Glomerular endothelial cell (primary cell): ENCODE measurements around the gene ADGRL3. TPM values are rescaled to one million over a fixed set of nuclear protein-coding genes. Genes with fewer than 3 reads are reported as not detected.

Experiments
- DNase-seq: peaks from one replicate; pipeline ENCODE4 v3.0.0-alpha.2; 2011; ENCODE audit warnings: low read depth, low spot score; ENCODE audit errors: extremely low read depth
- total RNA-seq: library from RNA; depleted of rRNA; stranded (reverse); fragments of >200 nt; gene quantifications from 2 replicates; pipeline ENCODE4 v1.2.3, GENCODE V29; 2015

ADGRL3 gene
- total RNA-seq, 1 donor from 2014 or later, result 1.1 TPM

- DNase-seq, result no peak
Measured at GRCh38 chr4:61531188-61531587, 331.1 kb downstream of the ADGRL3 start.

GRCh38 chr4:61532336-61533000 lies 332.3 kb downstream of the ADGRL3 start:
- DNase-seq, result no peak

DNA sequence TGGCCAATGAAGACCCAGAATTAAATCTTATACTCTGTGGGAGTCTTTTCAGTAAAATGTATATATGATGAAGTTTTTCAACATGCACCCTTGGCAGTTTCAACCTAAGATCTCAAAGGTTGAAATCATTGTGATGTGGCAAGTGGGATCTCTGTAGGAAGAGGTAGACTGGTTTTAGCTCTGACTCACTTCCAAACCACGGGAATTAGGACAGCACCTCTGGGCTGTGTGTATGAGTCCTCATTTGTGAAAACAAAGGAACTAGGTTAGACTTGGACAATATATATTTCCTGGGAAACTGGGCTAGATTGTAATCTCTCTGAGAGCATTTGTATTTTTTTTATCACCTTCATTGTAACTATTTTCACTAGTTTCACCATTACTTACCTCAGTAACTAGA lies 333.0 kb downstream of the ADGRL3 start:
- no peak for DNase-seq

DNA sequence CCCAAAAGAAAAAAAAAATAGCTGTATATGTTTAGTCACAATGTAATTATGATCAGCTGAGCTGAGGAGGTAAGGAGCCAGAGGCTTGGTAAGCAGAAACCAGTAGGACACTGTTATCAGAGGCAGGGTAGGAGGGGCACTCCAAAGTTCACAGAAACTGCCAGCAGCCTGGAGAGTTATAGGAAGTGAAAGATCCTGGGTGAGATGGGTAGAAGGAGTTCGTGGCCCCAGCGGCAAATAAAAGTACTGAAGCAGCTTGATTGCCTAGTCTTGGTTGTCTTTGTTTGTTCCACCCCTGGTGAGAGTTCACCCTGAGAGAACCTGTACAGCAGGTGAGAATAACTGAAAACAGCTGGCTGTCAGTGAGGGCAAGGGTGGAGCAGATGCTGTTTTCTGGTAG lies 340.8 kb downstream of the ADGRL3 start:
- DNase-seq, result no peak

DNA sequence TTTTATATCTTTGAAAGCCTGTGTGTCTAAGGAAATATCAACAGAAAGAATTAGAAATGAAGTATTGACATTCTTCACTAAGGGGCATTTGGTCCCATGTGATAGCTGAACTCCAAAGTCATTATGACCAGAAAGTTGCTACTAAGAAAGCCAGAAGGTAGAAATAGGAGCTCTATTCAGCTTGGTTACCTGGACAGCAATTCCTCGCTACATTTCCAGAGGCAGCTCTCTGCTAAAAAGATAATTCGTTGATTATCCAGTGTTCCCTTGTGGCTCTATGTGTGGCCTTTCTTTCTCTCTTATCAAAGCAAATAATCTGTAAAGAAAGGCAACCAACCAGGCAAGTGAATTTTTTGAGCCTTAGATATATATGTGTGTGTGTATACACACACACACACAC lies 341.3 kb downstream of the ADGRL3 start:
- DNase-seq, result no peak

GRCh38 chr4:61543976-61544375 lies 343.9 kb downstream of the ADGRL3 start:
- DNase-seq, result no peak

GRCh38 chr4:61545902-61546480 lies 345.9 kb downstream of the ADGRL3 start:
- DNase-seq, result no peak

DNA sequence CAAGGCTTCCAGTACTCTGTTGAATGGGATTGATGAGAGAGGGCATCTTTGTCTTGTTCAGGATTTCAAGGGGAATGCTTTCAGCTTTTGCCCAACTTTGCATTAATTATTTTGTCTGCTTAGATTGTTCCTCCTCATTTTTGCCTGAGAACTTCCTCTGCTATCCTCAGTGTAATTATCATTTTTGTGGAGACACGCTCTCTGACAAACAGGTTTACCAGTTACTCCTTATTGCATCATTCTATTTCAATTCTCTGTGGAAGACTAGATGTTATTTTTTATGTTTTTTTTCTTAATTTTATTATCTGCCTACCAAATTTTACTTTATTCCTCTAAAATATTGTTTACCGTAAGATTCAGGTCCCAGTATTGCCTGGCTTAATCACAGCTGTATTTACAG lies 349.2 kb downstream of the ADGRL3 start:
- no peak for DNase-seq

- no peak for DNase-seq
Measured at GRCh38 chr4:61553557-61554125, 353.5 kb downstream of the ADGRL3 start.

GRCh38 chr4:61555789-61556188 lies 355.7 kb downstream of the ADGRL3 start:
- peak; percentile 7 for DNase-seq

DNA sequence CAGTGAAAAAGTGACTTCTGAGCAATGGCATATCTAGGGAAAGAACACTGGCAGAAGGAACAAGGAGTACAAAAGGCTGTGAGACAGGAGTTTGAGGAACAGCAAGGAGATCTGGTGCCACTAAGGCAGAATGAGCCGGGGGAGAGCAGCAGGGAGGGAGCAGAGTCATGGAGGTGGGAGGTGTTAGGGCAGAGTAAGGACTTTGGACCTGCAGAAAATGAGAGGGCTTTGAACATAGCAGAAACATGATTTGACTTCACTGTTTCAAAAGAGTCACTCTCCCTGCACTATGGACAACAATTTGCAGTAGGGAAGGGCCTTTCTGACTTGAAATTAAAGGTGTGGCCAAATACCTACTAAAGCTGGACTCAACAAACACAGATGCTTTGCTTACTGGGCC lies 356.2 kb downstream of the ADGRL3 start:
- DNase-seq, result no peak

GRCh38 chr4:61559396-61559795 lies 359.3 kb downstream of the ADGRL3 start:
- no peak for DNase-seq

DNA sequence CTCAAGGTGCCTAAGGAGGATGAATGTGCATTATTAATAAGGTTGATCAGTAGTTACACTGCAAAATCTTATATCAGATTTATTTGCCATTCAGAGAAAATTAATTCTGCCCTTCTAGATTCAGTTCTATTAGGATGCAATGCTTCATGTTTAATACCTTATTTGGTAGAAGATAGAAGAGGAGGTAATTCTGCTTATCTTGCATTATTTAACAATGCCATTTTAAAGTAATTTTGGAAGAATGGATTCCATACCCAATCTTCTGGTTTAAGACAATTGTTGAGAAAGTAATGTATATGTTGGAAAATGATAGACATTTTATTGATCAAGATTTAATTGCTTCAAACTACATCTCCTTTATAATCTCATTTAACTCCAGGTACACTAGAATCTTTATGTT lies 360.9 kb downstream of the ADGRL3 start:
- DNase-seq, result no peak

DNA sequence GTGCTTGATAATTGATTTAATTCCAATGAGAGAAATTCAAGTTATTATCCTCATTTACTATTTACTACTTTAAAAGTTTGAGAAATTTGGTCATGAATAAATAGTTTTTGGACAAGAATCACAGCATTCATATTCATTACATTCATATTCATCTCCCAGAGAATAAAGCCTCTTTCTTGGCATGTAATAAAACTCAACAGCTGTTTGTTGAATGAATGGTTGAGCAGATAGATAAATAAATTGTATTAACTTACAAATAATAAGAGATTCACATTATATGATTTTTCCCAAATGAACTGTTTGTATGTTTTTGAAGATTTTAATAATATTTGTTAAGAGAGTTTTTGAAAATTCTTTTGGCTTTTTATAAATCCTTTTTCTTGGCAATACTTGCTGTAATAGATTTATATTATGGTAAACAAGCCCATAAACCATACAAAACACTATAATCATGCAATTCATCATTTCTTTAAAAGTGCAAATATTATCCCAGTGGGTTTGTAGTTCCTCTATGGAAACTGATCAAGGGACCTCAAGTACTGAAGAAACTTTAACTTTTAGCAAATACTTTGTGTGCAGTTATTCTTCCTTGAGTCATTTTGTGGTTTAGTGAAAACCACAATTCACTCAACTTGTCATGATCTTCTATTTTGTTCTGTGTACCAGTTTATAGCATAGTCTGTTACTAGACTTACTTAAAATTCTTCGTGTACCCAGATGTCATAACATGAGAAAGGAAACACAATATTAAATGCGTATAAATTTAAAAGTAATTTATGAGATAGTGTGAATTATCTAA lies 371.8 kb downstream of the ADGRL3 start:
- DNase-seq, result no peak

- DNase-seq, result no peak
Measured at GRCh38 chr4:61575796-61576195, 375.7 kb downstream of the ADGRL3 start.

- DNase-seq, result no peak
Measured at GRCh38 chr4:61579786-61580185, 379.7 kb downstream of the ADGRL3 start.

DNA sequence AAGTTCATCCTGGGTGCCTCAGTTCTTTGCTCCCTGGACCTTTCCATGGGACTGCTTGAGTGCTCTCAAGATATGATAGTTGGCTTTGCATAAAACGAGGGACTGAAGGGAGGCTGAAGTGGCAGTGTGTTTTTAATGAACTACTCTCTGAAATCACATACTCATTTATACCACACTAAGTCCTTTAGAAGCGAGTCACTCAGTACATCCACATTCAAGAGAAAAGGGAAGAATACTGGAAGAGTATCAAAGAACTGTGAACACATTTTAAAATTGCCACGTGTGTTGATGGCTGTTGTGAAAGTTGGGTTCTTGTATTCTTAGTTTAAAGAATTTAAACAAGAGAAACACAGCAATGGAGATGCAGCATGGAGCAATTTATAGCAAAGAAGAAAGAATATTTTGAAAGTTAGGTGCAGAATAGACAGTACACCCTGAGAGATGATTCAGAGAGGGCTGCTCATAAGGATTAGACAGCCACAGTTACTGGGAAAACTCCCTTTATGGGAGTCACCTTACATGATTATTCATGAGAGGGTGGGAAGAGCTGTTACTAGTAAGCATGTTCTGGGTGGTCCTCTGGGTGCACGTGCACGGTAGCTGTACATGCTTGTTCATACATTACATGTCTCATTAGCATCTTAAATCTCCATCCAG lies 380.7 kb downstream of the ADGRL3 start:
- DNase-seq, result no peak

DNA sequence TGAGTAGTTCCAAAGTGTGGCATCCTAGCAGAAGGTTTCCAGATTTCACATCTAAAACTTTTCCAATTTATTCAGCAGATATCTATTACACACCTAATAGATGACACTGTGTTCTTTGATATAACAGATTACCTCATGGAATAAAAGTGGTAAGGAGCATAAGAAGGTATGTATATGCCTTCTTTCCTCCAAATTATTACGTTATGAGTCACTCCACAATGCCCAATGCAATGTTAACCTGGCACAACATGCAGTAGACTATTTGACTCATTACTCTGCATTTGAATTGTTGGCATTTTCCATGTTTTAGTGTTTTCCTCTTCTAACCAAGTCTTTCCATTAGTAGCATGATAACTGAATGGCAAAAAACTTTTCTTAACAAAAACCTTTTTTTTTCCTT lies 383.6 kb downstream of the ADGRL3 start:
- DNase-seq, result no peak

DNA sequence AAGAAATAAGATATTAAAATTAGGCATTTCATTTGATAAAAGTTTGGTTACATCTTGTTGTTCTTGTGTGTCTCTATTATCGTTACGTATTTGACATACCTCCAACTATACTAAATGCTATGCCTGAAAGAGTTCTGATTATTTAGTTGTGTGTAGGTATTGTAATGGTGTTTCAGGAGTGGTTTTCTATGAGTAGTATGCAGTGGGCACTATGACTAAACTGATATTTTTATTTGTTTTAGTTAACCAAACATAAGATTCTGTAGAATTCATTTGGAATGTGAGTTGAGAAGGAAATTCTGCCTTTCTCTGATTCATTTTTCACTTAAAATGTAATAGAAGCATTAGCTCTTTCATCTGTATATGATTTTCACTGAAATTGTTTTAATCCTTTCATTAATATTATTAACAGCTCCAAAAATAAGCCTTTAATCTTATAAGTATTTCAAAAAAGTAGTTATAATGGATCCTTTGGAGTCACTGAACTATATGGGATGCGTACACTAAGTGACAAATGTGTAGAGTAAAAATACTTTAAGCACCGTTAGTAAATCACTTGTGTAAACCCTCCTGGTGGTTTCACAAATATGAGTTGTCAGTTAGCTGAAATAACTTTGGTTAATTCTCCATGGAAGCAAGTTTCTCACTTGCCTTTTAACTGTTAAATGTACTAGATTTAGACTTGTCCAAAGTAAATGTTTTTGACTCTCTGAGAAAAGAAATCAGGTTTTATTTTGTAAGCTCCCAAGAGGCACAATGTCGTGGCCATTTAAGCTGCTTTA lies 388.7 kb downstream of the ADGRL3 start:
- no peak for DNase-seq

- DNase-seq, result no peak
Measured at GRCh38 chr4:61590881-61591280, 390.8 kb downstream of the ADGRL3 start.
